ENCODE measurements around the gene MRC1.

MRC1 gene

GRCh38 chr10:17848646-17849045 is 39.5 kb downstream of the MRC1 start:
- DNase-seq, result no peak

GRCh38 chr10:17850501-17850900 is 41.4 kb downstream of the MRC1 start:
- no peak for DNase-seq

GRCh38 chr10:17851611-17852010 is 42.5 kb downstream of the MRC1 start:
- no peak for DNase-seq

- no peak for DNase-seq
Measured at GRCh38 chr10:17854044-17854652, 45.0 kb downstream of the MRC1 start.

GRCh38 chr10:17857040-17857439 is 47.9 kb downstream of the MRC1 start:
- no peak for DNase-seq

- no peak for DNase-seq
Measured at GRCh38 chr10:17859492-17860156, 50.5 kb downstream of the MRC1 start.

- no peak for DNase-seq
Measured at GRCh38 chr10:17861760-17862159, 52.6 kb downstream of the MRC1 start.

- no peak for DNase-seq
Measured at GRCh38 chr10:17865351-17865750, 56.2 kb downstream of the MRC1 start.

GRCh38 chr10:17866346-17866745 is 57.2 kb downstream of the MRC1 start:
- DNase-seq, result no peak

- DNase-seq, result no peak
Measured at GRCh38 chr10:17867056-17867455, 57.9 kb downstream of the MRC1 start.

GRCh38 chr10:17871036-17871435 is 61.9 kb downstream of the MRC1 start:
- no peak for DNase-seq

GRCh38 chr10:17872191-17873091 is 63.3 kb downstream of the MRC1 start:
- no peak for DNase-seq

- no peak for DNase-seq
Measured at GRCh38 chr10:17873946-17874345, 64.8 kb downstream of the MRC1 start.

GRCh38 chr10:17877121-17877520 is 68.0 kb downstream of the MRC1 start:
- no peak for DNase-seq

GRCh38 chr10:17878896-17879295 is 69.7 kb downstream of the MRC1 start:
- DNase-seq, result no peak

- DNase-seq, result no peak
Measured at GRCh38 chr10:17880601-17881000, 71.5 kb downstream of the MRC1 start.

GRCh38 chr10:17882557-17882956 is 73.4 kb downstream of the MRC1 start:
- no peak for DNase-seq

- DNase-seq, result no peak
Measured at GRCh38 chr10:17883621-17884020, 74.5 kb downstream of the MRC1 start.

- no peak for DNase-seq
Measured at GRCh38 chr10:17888189-17888588, 79.0 kb downstream of the MRC1 start.

- no peak for DNase-seq
Measured at GRCh38 chr10:17891435-17891834, 82.3 kb downstream of the MRC1 start.

GRCh38 chr10:17904564-17904963 is 95.4 kb downstream of the MRC1 start:
- DNase-seq, result no peak

GRCh38 chr10:17905491-17905890 is 96.3 kb downstream of the MRC1 start:
- no peak for DNase-seq

GRCh38 chr10:17906002-17906401 is 96.9 kb downstream of the MRC1 start:
- no peak for DNase-seq

GRCh38 chr10:17907641-17908040 is 98.5 kb downstream of the MRC1 start:
- DNase-seq, result no peak
